GM19328 (cell line): Measurements from ENCODE around the gene SPN.
"Not testable (repeated sequence)": the region's sequence is repeated elsewhere in the genome, so short reads cannot be mapped to it uniquely, and the experiment has no call there.

ENCODE experiments used
- ATAC-seq: cut with Tn5 transposase; IDR thresholded peaks from one replicate; pipeline ENCODE4 v1.9.1; 2021; ENCODE audit warnings: mild to moderate bottlenecking, moderate library complexity; ENCODE audit not compliant: unreplicated experiment

The SPN gene

GRCh38 chr16:29674188-29674587, 11.1 kb downstream of the SPN start:
- no peak for ATAC-seq

DNA sequence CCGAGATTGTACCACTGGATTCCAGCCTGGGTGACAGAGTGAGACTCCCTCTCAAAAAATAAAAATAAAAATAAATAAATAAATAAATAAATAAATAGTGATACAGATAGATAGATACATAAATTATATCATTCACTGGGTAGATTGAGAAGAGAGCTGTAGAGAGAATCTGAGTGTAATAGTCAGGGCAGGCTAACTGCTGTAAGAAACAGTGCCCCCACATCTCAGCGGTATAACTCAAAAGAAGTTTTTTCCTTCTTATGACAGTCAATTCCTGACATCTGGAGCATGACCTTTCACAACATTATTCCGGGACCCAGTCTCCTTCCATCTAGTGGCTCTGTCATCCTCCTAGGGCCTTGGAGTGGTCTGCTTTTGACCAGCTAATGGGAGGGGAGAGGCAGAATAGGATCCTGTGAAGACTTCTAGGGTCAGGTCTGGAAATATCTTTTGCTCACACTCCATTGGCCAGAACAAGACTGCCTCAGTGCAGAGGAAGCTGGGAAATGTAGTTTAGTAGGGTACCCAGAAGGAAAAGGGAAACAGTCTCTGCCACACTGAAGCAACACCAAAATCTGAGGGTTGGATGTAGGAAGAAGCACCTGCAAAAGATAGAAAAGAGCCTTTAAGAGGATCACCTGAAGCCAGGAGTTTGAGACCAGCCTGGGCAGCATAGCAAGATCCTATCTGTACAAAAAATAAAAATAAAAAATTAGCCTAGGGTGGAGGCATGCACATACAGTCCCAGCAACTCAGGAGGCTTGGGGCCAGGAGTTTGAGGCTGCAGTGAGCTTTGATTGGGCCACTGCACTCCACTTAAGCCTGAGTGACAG, 13.0 kb downstream of the SPN start:
- no peak for ATAC-seq

DNA sequence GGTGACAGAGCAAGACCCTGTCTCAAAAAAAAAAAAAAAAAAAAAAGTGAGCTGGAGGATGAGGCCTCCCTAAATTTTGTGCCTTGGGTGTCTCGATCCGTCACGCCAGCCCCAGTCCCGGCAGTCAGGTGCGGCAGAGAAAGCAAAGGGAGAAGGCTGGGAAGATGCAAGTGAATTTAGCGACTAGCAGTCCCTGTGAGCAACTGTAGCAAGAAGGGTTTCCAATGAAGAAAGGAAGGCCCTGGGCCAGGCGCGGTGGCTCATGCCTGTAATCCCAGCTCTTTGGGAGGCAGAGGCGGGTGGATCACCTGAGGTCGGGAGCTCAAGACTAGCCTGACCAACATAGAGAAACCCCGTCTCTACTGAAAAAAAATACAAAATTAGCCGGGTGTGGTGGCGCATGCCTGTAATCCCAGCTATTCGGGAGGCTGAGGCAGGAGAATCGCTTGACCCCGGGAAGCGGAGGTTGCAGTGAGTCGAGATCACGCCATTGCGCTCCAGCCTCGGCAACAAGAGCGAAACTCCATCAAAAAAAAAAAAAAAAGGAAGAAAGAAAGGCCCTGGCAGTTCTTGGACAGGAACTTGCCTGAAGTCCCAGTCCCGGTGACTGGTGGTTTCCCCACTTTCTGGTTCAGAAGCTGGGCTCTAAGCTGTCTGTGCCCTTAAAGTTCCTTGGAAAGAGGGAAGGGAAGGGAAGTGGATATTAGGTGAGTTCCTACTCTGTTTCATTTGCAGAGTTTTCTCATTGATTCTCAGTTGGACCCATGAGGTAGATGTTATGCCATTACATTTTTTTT, 14.1 kb downstream of the SPN start:
- no peak for ATAC-seq

- ATAC-seq = no peak
Observed at GRCh38 chr16:29678691-29679267, 15.7 kb downstream of the SPN start, which contains the start of gene QPRT. Gene QPRT (plus strand): TSS chr16:29679180. CDS start chr16:29679198, 18 bp downstream.

DNA sequence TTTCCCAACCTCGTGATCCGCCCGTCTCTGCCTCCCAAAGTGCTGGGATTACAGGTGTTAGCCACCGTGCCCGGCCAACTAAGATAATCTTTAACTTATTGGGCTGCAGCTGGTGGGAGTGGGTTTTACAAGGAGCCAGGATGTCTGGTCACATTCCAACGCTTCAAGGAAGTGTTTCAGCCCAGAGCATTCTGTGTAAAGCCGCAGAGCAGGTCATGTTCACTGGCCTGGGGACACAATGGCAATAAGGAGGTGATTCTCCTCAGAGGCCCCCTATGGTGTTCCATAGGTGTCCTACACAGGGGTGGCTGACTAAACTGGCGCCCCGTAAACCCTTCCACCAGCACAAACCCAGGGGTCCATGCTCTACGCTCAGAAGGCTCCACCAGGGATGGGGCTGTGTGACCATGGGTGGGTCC, 17.1 kb downstream of the SPN start:
- no peak for ATAC-seq

- no peak for ATAC-seq
Observed at GRCh38 chr16:29683543-29684090, 20.6 kb downstream of the SPN start.

DNA sequence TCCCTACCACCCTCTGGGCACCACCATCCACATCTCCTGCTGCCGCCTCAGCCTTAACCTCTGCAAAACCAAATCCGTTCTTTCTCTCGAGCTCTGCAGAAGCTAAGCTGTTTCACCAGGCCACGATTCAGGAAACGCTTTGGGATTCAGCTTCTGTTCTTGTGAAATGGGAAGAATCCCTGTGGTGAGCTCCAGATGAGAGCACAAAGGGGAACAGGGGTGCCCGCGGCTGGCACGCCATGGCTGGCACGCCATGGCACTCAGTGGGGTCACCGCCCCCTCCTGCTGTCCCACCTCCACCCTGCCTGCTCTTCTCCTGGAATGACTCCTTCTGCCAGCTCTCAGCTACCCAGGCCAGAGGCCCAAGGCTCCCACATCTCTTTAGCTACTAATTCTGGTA, 21.6 kb downstream of the SPN start:
- ATAC-seq = no peak

DNA sequence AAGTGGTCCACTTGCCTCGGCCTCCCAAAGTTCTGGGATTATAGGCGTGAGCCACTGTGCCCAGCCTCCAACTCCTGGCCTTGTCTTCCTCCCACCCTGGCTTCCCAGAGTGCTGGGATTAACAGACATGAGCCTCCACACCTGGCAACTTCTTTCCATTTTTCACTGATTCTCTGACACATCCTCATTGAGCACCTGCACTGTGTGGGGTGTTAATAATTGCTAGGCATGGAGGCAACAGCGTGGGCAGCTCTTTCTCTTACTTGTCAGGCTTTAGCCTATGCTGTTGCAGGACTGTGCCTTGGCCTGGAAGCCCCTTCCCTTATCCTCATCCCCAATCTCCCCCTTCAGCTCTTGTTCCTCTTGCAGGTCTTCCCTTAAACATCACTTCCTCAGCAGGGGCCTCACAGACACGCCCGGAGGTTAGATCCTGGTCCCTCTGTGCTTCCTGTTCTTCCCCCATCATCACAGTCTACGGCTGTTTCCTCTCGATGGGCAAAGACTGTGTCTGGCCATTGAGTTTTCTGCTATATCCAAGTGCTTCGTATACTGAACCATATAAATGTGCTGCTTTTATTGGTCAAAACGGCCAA, 23.8 kb downstream of the SPN start:
- no peak for ATAC-seq

DNA sequence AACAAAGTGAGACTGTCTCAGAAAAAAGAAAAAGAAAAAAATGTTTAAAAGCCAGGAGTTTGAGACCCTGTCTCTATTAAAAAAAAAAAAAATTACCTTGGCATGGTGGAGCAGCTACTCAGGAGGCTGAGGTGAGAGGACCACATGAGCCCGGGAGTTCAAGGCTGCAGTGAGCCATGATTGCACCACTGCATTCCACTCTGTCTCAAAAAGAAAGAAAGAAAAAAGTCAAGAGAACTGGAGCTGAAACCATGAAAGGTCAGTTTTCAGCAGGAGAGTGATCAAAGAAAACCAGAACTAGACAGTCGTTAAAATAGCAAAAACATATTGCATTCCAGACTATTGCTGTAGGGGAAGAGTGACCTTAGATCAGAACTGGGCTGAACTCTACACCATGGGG, 24.7 kb downstream of the SPN start:
- ATAC-seq = no peak

DNA sequence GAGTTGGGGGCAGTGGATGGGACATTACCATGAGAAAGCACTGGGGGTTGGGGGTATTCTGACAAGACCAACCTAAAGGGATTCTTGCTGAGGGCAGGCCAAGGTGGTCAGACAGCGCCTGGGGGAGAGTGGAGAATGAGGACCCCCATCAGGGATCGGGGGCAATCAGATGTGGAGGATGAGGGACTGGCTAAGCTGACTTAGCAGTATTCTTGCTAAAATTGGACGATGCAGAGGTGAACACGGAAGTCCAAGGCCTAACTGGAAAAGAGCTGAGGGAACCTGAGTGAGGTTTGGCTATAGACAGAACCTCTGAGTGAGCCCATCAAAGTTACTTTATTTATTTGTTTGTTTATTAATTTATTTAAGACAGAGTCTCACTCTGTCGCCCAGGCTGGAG, 25.1 kb downstream of the SPN start:
- ATAC-seq = no peak

GRCh38 chr16:29689490-29690351, 26.7 kb downstream of the SPN start:
- ATAC-seq = not testable (repeated sequence)

DNA sequence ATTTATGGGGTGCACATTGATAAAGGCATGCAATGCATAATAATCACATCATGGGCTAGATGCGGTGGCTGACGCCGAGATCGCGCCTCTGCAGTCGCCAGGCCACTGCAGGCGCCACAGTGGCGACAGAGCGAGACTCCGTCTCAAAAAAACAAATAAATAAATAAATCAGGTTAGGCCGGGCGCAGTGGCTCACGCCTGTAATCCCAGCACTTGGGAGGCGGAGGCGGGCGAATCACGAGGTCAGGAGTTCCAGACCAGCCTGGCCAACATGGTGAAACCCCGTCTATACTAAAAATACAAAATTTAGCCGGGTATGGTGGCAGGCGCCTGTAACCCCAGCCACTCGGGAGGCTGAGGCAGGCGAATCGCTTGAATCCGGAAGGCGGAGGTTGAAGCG, 29.6 kb downstream of the SPN start:
- ATAC-seq = not testable (repeated sequence)

DNA sequence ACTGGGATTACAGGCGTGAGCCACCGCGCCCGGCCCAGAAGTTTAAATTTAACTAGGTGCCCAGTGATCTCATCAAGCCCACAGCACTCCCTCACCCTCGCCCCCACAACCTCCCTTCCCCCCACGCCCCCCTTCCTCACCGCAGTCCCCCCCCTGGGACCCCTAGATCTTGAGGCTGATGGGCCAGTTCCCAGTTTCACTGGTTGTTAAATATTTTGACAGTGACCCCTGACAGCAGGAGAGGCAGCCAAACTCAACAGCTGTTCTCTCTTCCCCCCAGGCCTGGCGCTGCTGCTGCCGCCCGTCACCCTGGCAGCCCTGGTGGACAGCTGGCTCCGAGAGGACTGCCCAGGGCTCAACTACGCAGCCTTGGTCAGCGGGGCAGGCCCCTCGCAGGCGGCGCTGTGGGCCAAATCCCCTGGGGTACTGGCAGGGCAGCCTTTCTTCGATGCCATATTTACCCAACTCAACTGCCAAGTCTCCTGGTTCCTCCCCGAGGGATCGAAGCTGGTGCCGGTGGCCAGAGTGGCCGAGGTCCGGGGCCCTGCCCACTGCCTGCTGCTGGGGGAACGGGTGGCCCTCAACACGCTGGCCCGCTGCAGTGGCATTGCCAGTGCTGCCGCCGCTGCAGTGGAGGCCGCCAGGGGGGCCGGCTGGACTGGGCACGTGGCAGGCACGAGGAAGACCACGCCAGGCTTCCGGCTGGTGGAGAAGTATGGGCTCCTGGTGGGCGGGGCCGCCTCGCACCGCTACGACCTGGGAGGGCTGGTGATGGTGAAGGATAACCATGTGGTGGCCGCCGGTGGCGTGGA, 31.5 kb downstream of the SPN start:
- ATAC-seq = no peak

GRCh38 chr16:29695675-29696074, 32.6 kb downstream of the SPN start:
- ATAC-seq = not testable (repeated sequence)

- ATAC-seq = no peak
Observed at GRCh38 chr16:29696881-29697331, 33.9 kb downstream of the SPN start.

- ATAC-seq = no peak
Observed at GRCh38 chr16:29697391-29697790, 34.3 kb downstream of the SPN start.

DNA sequence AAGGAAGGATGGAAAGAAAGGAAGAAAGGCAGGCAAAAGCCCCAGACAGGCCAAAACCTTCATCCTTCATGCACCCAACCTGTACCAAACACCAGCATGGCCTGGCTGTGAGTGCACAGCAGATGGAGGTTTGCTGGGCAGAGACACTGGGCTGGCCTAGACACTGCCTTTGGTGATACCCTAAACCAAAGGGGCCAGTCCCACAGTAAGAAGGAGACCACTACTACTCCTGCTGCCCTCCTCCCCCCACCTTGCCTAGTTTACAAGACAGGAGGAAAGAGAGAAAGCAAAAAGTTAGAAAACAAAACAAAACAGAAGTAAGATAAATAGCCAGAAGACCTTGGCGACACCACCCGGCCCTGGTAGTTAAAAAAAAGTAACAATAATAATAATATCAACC, 35.0 kb downstream of the SPN start:
- ATAC-seq = no peak

- no peak for ATAC-seq
Observed at GRCh38 chr16:29698484-29699323, 35.7 kb downstream of the SPN start.
